ENCODE measurements around the gene ZNF454.
A peak's percentile ranks its signal among the peaks of the same experiment; 100 is the strongest.

Gene ZNF454

DNA sequence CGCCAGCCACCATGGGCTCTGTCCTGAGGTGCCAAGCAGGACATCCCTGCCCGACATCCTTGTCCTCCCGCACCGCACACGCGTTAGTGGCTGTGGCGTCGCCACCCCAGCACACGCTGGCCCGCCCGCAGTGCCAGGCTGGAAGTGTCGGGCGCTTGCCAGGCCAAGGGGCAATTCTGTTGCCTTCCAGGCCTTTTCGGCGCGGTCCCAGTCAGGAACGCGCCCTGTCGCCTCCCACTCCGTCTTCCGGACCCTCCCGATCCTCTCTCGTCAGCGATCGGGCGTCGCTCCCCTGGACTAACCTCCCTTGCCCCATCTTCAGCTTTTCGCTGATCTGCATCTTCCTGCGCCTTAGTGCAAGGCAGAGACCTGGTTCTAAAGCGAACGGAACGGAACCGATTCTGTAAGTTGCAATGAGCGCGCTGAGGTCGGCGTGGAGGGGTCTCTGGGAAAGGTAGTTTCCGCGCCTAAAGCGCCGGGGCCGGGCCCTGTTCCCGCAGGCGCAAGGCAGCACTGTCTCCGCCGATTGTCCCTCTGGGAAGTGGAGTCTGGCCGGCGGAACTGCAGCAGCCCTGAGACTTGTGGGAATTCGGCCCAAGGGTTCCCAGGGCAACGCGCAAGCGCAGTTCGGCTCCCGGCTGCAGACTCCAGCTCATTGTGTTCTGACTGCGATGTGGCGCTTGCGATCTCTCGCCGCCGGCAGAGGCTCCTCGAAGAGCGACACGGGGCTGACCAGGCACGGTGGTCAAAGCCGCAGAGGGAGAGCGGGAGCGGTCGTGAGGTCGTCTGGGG lies at the start of gene ZNF454:
Gene ZNF454, plus strand, starts transcription at position 630 of the 792 bp plus-strand sequence. CDS start 1,594 bp downstream, outside the sequence.
- FAIRE-seq: peak; percentile 84

DNA sequence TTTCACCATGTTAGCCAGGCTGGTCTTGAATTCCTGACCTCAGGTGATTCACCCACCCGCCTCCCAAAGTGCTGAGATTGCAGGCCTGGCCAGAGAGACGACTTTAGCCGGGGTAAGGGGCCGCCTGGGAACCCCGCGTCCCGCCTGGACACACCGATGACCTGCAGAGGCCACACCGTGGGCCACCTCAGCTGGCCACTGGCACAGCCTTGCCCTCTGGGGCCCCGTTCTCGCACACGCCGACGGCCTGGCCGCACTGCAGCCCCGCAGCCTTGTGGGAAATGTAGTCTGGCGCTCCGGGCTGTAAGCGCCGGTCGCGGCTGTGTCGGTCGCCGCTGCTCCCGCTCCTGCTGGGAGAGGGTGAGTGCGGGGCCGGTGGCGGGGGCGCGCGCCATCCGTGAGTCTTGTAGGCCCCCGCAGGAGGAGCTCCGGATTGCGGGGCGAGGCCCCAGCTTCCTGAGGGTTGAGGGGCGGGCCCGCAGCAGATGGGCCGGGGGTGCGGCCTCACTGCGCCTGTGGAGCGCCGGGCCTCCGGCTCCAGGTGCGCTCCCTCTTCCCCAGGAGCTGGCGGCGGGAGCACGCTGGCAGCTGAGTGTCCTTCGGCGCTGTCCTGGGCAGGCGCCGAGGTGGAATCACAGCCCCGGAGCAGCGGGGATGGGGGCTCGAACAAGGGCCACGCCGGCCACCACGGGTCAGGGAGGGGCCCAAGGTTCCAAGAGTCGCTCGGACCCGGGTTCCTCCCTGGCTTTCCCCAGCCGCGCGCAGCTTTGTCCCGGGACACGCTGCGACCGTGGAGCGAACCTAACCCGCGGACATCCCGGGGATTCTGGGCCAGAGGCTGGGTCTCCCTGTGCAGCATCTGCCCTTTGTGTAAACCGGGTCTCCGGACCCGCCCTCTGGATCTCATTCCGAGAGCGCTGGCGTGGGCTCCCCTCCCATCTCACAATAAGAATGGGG lies 45.1 kb upstream of the ZNF454 start, which contains the start of gene ZFP2:
Gene ZFP2, plus strand, starts transcription at position 299 of the 957 bp plus-strand sequence. CDS start 35,401 bp downstream, outside the sequence.
- no peak for FAIRE-seq

DNA sequence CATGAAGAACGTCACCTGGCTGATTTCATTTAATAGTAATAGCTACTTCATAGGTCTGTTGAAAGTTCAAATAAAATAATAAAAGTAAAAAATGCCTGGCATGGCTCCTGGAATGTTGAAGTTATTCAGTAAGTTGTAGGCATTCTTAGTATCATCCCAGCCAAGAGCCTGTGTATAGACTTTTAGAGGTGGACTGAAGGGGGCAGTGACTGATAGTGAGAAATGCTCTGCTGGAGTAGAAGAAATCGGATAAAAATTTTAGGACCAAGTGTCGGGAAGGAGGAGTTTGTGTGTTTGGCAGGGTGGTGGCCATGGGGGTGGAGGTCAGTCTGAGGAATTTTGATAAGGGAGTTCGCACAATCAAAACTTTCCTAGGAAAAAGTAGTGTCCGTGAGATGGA lies 41.7 kb upstream of the ZNF454 start:
- no peak for FAIRE-seq

DNA sequence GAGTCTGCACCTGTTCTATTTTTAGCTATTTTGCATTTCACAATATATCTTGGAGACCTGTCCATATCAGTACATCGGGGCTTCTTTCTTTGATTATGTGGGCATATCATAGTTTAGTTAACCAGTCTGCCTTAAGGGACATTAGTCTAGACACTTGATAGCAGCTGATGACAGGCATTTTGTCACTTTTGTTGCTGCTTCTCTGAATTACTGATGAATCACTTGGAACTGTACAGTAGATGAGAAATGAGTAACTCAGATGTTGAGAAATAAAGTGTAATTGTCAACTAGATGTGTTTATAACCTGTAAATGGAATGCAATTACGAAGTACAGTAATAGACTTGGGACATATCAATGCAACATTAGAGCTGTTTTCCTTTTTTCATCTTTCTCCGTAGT lies 38.1 kb upstream of the ZNF454 start:
- FAIRE-seq: no peak

DNA sequence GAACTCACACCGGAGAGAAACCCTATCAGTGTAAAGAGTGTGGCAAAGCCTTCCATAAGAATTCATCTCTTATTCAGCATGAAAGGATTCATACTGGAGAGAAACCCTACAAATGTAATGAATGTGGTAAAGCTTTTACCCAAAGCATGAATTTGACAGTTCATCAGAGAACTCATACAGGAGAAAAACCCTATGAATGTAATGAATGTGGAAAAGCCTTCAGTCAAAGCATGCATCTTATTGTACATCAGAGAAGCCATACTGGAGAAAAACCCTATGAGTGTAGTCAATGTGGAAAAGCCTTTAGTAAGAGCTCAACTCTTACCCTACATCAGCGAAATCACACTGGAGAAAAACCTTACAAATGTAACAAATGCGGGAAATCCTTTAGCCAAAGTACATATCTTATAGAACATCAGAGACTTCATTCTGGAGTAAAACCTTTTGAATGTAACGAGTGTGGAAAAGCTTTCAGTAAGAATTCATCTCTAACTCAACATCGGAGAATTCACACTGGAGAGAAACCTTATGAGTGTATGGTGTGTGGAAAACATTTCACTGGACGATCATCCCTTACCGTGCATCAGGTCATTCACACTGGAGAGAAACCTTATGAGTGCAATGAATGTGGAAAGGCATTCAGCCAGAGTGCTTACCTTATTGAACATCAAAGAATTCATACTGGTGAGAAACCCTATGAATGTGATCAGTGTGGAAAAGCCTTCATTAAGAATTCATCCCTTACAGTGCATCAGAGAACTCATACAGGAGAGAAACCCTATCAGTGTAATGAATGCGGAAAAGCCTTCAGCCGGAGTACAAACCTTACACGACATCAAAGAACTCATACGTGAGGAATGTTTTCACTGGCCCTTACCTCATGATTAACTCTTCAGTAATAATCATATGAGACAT lies 8.9 kb upstream of the ZNF454 start:
- FAIRE-seq: no peak

DNA sequence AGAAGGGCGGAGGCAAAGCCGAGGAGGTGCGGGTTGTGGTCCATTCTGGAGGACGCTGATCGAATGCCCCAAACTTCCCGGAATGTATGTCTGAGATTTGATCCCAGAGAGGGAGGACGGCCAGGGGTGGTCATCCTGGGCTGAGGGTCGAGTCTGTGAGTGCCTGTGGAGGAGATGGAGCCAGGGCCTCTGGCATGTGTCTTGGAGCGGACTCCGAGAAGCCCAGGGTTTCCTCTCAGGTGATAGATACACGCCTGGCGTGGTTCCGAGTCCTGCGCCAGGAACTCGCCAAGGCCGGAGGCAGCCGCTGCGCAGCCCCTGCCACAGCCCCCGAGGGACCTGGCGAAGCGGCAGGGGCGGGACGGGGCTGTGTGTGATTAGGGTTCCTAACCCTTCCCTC lies 363 bp downstream of the ZNF454 start:
- no peak for FAIRE-seq

DNA sequence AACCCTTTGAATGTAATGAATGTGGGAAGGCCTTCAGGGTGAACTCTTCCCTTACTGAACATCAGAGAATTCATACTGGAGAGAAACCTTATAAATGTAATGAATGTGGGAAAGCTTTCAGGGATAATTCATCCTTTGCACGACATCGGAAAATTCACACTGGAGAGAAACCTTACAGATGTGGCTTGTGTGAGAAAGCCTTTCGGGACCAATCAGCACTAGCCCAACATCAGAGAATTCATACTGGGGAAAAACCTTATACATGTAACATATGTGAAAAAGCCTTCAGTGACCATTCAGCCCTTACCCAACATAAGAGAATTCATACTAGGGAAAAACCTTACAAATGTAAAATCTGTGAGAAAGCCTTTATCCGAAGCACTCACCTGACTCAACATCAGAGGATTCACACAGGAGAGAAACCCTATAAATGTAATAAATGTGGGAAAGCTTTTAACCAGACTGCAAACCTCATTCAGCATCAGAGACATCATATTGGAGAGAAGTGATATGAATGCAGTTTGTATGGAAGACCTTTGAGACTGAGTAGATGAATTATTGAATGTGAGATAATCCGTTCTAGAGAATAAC lies 24.6 kb downstream of the ZNF454 start:
- FAIRE-seq: no peak

DNA sequence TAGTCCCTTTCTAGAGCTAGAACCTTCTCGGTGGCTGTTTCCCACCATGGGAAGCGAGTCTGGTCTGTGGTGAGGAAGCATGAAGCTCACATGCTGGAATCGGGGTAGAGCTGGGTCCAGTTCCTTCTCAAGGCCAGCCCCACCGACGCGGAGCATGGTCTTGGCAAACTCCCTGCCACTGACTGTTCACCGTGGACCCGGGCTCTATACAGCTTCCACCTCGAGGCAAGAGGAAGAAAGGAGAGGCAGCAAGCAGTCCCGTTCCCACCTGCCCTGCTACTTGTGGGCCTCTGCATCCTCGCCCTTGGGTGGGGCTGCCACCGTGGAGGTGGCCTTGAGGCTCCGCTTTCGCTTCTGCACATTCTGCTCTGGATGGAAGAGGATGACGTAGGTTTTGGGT lies 40.4 kb downstream of the ZNF454 start:
- FAIRE-seq: no peak

DNA sequence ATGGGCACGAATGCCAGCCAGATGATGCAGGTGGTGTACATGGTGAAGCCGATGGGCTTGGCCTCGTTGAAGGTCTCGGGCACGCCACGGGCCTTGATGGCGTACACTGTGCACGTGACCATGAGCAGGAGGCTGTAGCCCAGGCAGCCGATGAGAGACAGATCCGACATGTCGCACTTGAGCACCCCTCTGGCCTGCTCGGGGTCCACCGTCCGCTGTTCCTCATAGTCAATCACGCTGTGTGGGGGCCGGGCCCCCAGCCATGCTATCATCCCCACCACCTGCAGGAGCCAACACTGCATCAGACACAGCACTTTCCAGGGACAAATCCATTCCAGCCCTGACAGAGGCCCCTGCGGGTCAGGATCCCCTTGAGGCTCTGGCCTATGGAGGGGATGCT lies 41.9 kb downstream of the ZNF454 start:
- no peak for FAIRE-seq

DNA sequence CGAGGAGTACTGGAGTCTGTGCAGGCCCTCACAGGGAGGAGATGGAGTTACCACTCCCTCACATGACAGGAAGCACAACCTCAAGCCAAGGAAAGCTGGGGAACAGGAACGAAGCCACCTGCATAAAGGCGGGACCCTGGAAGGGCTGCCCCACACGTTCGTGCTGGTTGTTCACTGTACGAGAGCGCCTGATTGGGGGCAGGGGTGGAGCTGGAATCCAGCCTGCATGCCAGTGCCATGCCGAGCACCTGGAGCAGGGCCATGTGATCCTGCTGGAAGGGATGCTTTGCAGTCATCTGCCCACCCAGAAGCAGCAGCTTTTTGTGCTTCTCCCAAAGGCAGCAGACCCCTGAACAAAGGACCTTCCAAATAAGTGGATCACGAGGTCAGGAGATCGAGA lies 42.7 kb downstream of the ZNF454 start:
- no peak for FAIRE-seq

DNA sequence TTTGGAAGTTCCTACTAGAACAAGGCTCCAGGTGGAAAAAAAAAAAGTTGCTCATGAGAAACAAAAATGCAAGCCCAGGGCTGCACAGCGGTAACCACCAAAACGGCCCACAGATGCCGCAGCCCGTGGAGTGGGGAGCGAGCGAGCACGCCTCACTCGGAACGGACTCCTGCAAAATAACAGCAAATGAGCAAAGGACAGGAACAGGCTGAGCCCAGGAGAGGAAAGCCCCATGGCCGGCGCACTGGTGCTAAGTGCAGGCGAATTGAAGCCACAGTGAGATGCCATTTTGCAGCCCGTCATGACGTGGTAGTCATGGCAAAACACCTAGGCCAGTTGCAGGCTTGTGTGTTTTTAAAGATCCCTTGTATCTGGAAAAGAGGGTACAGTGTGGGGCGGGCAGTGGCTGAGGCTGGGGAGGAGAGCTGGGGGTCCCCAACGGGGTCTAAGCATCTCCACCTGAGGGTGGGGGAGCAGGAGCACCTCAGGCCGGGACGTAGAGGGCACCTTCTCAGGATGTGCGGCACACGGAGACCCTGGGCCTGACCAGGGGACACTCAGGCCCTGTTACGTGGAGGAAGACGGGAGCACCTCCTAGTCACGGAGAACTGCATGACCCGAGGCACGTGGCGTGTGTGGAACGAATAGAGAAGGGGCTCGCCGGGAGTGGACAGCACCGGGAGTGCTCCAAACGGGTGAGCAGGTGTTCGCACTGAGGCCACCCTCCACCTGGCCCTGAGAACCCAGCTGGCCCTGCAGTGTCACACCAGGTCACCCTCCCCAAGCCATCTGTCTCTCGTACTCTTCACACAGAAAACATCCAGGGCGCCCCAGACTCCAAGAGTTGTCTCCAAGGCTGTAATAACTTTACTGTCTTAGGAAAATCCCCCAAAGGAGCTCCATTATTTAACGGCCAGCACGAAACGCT lies 43.4 kb downstream of the ZNF454 start:
- no peak for FAIRE-seq

DNA sequence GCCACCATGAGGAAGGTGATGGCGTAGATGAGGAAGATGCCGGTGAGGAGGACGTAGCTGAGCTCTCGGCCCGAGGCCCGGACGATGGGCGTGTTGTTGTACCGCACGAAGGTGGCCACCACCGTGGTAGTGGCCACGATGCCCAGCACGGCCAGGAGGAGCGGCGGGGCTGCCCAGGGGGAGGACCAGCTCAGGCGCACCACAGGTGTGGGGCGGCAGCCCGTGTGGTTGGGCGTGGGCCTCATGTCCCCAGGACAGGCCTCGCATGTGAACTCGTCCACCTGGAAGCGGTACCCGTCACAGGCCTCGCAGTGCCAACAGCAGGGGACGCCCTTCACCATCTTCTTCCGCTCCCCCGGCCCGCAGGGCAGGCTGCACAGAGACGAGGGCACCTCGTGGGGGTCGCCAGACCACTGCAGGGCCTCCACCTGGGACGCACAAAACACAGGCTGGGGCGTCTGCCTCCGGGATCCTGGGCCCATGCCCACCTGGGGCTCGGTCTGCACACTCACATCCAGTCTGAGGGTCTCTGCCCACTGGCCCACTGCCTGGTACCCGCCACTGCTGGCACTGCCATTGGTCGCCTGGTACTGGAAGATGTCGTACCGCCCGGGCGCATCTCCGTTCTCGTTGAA lies 45.4 kb downstream of the ZNF454 start:
- no peak for FAIRE-seq

DNA sequence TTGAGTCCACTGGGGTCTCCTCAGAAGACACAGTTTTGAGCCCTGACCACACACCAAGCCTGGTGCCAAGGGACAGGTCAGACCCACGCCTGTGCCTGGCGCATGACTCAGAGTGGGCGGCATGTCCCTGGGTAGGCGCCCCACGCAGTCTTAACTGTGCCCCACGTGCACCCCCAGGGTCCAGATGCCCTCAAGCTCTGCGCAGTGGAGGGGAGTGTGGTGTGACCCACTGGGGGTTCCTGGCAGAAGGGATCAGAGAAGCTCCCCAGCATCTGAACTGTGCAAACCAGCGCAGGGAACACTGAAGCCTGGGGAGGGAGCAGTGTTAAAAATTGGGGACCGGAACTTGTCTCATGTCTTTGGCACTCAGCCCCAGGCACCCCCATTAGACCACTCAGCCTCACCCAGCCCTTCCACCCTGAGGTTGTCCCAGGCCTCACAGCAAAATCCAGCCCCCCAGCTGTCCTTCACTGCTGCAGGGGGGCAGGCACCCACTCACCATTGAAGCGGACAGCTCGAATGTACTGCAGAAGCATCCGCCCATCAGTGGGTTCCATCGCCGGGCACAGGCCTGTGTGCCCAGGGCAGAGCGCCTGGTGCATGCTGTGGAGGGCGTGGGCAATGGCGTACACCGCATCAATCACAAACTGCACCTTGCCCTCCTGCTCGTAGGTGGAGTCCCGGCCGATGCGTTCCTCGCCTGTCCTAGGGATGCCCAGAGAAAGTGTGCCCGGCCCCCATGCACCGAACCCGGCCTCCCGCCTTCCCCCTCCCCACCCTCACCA lies 47.6 kb downstream of the ZNF454 start:
- FAIRE-seq: no peak

DNA sequence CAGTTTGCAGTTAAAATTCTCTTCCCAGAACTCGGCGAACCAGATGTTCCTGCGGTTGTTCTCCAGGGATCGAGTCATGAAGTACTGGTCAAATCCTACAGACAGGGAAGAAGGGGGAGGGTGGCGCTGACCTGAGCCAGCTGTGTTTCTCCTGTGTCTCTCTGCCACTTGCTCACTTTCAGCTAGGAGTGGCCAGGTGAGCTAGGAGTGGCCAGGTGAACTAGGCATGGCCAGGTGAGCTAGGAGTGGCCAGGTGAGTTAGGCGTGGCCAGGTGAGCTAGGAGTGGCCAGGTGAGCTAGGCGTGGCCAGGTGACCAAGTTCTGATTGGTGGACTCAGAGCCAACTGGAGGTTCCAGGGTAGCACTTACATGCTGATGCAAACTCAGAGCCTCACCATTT lies 48.3 kb downstream of the ZNF454 start:
- no peak for FAIRE-seq

DNA sequence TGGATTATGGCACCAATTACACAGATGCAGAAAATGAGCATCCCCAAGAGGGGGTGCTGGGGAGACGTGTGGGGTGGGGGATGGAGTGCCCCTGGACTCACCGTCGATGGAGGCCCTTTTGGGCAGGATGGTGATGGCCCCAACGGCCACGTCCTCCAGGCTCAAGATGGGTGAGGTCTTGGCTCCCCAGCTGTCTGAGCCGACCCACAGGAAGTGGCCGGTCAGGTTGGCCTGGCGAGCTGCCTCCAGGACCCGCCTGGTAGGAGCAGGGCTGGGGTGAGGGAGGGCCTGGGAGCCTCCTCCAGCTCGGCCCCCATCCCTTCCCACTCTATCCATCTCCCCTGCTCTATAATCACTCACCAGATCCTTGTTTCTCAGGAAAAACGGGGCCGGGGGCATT lies 49.5 kb downstream of the ZNF454 start:
- no peak for FAIRE-seq

DNA sequence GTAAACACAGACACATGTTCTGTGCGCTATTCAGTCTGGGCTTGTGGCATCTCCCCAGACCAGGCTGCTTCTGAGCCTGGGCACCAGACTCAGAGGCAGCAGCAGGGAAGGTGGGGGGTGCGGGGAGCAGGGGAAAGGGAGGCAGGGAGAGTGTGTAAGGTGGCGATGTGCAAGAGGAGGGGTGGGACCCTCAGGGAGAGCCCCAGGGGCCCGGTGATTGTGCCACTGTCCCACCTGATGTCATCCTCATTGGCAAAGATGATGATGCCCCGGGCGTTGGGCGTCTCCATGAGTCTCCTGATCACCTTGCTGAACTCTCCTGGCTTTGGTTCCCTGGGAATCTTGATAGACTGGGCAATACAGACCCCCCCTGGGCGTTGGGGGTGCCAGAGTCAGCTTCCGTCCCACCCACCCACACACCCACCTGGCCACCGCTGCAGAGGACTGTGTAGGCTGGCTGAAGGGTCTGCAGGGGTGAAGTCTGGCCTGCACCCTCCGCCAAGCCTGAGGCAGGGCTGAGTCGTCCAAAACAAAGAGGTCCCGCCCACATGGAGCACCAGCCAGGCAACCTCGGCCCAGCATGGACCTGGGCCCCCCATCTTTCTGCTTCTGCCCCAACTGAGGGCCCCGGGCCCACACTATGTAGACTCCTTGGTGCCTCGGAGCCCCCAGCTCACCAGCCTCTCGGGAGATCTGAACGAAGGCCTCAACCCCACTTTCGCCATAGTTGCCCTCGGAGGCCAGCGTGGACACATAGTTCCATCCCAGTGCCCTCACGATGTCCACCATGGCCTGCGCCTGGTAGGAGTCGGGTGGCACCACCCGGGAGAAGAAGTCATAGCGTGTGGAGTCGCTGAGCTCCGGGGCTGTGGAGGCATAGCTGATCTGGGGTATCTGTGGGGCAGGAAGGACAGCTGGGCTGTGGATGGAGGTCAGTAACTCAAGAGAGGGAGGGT lies 50.5 kb downstream of the ZNF454 start:
- FAIRE-seq: no peak

DNA sequence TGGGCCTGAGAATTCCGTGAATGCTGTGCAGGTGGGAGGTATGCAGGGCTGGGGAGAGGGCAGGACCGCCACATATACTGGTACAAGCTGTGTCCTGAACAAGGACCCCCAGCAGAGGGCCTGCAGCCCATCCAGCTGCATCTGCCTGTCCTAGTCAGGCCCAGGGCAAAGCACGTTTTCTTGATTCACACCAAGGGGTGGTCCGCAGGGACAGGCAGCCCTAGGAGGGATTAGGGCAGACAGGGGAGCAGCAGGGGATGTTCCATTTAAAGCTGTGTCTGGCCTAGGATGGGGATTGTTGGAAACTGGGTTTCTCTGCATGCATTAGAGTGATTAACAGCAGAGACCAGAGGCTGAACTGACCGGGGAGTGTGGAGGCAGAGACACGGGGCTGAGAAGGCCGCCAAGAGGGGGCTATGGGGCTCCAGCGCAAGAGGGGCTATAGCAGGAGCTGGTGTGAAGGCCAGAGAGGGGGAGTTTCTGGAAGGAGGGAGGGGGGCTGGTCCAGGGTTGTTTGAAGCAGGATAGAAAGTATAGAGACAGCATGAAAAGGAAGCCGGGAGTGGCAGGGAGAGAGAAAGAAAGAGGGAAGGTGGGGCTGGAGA lies 51.4 kb downstream of the ZNF454 start:
- no peak for FAIRE-seq

DNA sequence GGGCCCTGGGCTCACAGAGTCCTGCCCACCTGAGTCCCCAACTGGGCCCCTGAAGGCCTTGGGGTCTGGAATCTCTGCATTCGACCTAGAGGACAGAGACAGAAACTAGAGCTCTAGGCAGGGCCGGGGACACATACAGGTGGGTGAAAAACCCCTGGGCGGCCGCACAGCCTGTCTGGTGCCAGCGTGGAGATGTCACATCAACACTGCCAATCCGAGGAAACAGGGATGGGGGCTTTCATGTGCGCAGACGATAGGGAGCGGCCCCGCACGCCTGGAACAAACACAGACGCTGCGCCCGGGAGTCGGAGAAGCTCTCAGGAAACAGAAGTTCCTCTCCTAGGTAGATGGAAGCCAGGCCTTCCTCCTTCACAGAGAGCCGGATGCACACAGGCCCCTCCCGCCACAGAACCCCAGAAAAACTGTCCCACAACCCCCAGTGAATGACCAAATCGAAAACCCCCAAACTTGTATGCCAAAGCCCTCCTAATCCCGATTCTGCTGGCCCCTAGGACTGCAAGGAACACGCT lies 52.3 kb downstream of the ZNF454 start:
- no peak for FAIRE-seq
